Measurements from ENCODE around the gene LARGE2. TPM values are rescaled to one million over a fixed set of nuclear protein-coding genes. Genes with fewer than 3 reads are reported as not detected.

LARGE2 gene
- total RNA-seq, 2 experiments from 2014 or later, result 0.60 to 1.3 TPM

- intact Hi-C loops (cut with micrococcal nuclease; ENCODE audit: unreplicated experiment), result no loop called here
- TF ChIP-seq EZH2phosphoT487 (IDR thresholded peaks at IDR 0.05; ENCODE audit: borderline replicate concordance, low read depth, low read length) (no peak), CTCF (conservative IDR thresholded peaks at IDR 0.05; ENCODE audit: low read length) (no peak)
- H3K36me3 ChIP-seq (ENCODE audit: insufficient read depth, low read length), result peaks cover 2% of the 10 kb centered on the region; the same call in 1 of the 2 replicates
- no peak overlapping the region for H3K4me3 ChIP-seq (ENCODE audit: low read depth, low read length, poor library complexity, severe bottlenecking)
- no peaks in the 10 kb centered on the region for H3K9me2 ChIP-seq (ENCODE audit: insufficient read depth, low read length)
- no peak overlapping the region for H3K27ac ChIP-seq (ENCODE audit: low read depth, low read length, poor library complexity, severe bottlenecking)
- no TSS peak for BruUV-seq (replicated peaks)
- H4K20me1 ChIP-seq (ENCODE audit: insufficient read depth, low read length), result no peaks in the 10 kb centered on the region
- peaks cover 6% of the 10 kb centered on the region; the same call in 1 of the 2 replicates for H3K79me2 ChIP-seq (ENCODE audit: insufficient read depth, low read depth, low read length)
- DNase-seq (ENCODE audit: low spot score), result no peak
- H3K4me1 ChIP-seq (ENCODE audit: insufficient read depth, low read length, poor library complexity, severe bottlenecking), result peaks cover 57% of the 10 kb centered on the region
- no peak overlapping the region for H2AFZ ChIP-seq (ENCODE audit: low read length)
- no peak overlapping the region for H3K4me2 ChIP-seq (ENCODE audit: low read length)
- no peaks in the 10 kb centered on the region for H3K9me3 ChIP-seq (ENCODE audit: low read length)
- POLR2A ChIA-PET, result interaction anchor here (0.8 to 1.0 kb wide), 3 partner anchors 10 to 80 kb away, joined by 3 to 4 read pairs (median 3); no protein-coding TSS in a partner anchor
- CTCF ChIA-PET (ENCODE audit: unreplicated experiment), result no interaction called here
Measured at GRCh38 chr11:45926536-45927331, 4.3 kb downstream of the LARGE2 start.

GRCh38 chr11:45927332-45927683, 4.9 kb downstream of the LARGE2 start:
- intact Hi-C loops (cut with micrococcal nuclease; ENCODE audit: unreplicated experiment), result no loop called here
- no TSS peak for BruUV-seq (replicated peaks)
- Histone ChIP-seq H3K36me3 (ENCODE audit: insufficient read depth, low read length) (peaks cover 7% of the 10 kb centered on the region; the same call in 1 of the 2 replicates), H3K9me3 (ENCODE audit: low read length) (no peaks in the 10 kb centered on the region), H3K4me2 (ENCODE audit: low read length) (no peak overlapping the region), H3K27ac (ENCODE audit: low read depth, low read length, poor library complexity, severe bottlenecking) (no peak overlapping the region), H3K4me3 (ENCODE audit: low read depth, low read length, poor library complexity, severe bottlenecking) (no peak overlapping the region), H3K79me2 (ENCODE audit: insufficient read depth, low read depth, low read length) (peaks cover 11% of the 10 kb centered on the region), H3K4me1 (ENCODE audit: insufficient read depth, low read length, poor library complexity, severe bottlenecking) (peaks cover 57% of the 10 kb centered on the region), H4K20me1 (ENCODE audit: insufficient read depth, low read length) (no peaks in the 10 kb centered on the region), H2AFZ (ENCODE audit: low read length) (no peak overlapping the region), H3K9me2 (ENCODE audit: insufficient read depth, low read length) (no peaks in the 10 kb centered on the region)
- no peak for DNase-seq (ENCODE audit: low spot score)
- POLR2A ChIA-PET, result interaction anchor here (0.8 to 1.2 kb wide), 3 partner anchors 9 to 11 kb away, joined by 3 to 5 read pairs (median 4); partner anchors contain the start of gene PEX16
- no peak for TF ChIP-seq EZH2phosphoT487 (IDR thresholded peaks at IDR 0.05; ENCODE audit: borderline replicate concordance, low read depth, low read length)
- TF ChIP-seq CTCF (conservative IDR thresholded peaks at IDR 0.05; ENCODE audit: low read length), result no peak
- CTCF ChIA-PET (ENCODE audit: unreplicated experiment), result no interaction called here

Data from OCI-LY7 (cell line).